H1 (cell line): ENCODE measurements around the gene MXD3. TPM values are rescaled to one million over a fixed set of nuclear protein-coding genes. Genes with fewer than 3 reads are reported as not detected.

Experiments used
- CTCF ChIA-PET: fragments of 300-600 bp; sonication (Branson Sonifier 250); formaldehyde crosslinking; loops from one replicate; lab custom pipeline; 2021; ENCODE audit not compliant: partially characterized antibody; lab: Charles Lee
- POLR2A ChIA-PET: fragments of 300-600 bp; sonication (Branson Sonifier 250); formaldehyde crosslinking; loops from one replicate; lab custom pipeline; 2021; ENCODE audit warnings: inconsistent platforms; ENCODE audit not compliant: partially characterized antibody; lab: Charles Lee
- DNase-seq, 2 experiments: peaks; one replicate each; pipeline versions ENCODE4 v3.0.0 to v3.0.0-alpha.2; 2010 to 2022; ENCODE audit warnings: low spot score in 2 of 2, low read depth in 1 of 2, mixed read lengths in 1 of 2
- FAIRE-seq: peaks from 2 replicates; lab custom pipeline; 2011; peaks lifted over from hg19 to GRCh38; lab: Jason Lieb, UNC
- H2AFZ ChIP-seq: 2 replicates; pipeline ENCODE4 v1.8.1; 2012; ENCODE audit warnings: low read length, inconsistent platforms
- H2AK5ac ChIP-seq: 2 replicates; pipeline ENCODE4 v1.6.1; 2013; ENCODE audit warnings: low read depth, low read length
- H2BK120ac ChIP-seq: replicated peaks from 2 replicates; pipeline ENCODE3; 2013; ENCODE audit warnings: low read depth, low read length, inconsistent platforms
- H2BK12ac ChIP-seq: 2 replicates; pipeline ENCODE4 v1.6.1; 2013; ENCODE audit warnings: low read depth, low read length
- H2BK15ac ChIP-seq: 2 replicates; pipeline ENCODE4 v1.6.1; 2013; ENCODE audit warnings: low read length
- H2BK20ac ChIP-seq: 2 replicates; pipeline ENCODE4 v1.6.1; 2013; ENCODE audit warnings: low read length
- H2BK5ac ChIP-seq: 2 replicates; pipeline ENCODE4 v1.6.1; 2013; ENCODE audit warnings: low read depth, low read length
- H3K14ac ChIP-seq: 2 replicates; pipeline ENCODE4 v1.6.1; 2013; ENCODE audit warnings: inconsistent platforms; ENCODE audit not compliant: insufficient read length
- H3K18ac ChIP-seq: 2 replicates; pipeline ENCODE4 v1.6.1; 2013; ENCODE audit warnings: low read length; ENCODE audit errors: extremely low read depth
- H3K23ac ChIP-seq: 2 replicates; pipeline ENCODE4 v1.6.1; 2013; ENCODE audit warnings: inconsistent platforms; ENCODE audit not compliant: insufficient read length
- H3K23me2 ChIP-seq: 2 replicates; pipeline ENCODE4 v1.6.1; 2013; ENCODE audit warnings: low read depth, low read length
- H3K27ac ChIP-seq: 2 replicates; pipeline ENCODE4 v1.6.1; 2011; ENCODE audit warnings: low read depth, low read length, inconsistent platforms
- H3K27me3 ChIP-seq, 4 experiments: replicated peaks in 1 of 4; 1 replicate in 1 of 4; 2 replicates in 3 of 4; pipeline versions ENCODE4 v1.6.1 to v1.8.1; 2011 to 2013; ENCODE audit warnings: low read length in 3 of 4, mild to moderate bottlenecking in 3 of 4, inconsistent platforms in 2 of 4, mixed read lengths in 2 of 4, moderate library complexity in 1 of 4; ENCODE audit not compliant: control insufficient read depth in 3 of 4, insufficient read depth in 3 of 4; ENCODE audit errors: extremely low read depth in 1 of 4
- H3K36me3 ChIP-seq, 4 experiments: 2 replicates each; pipeline versions ENCODE4 v1.6.1 to v1.8.1; 2011 to 2013; ENCODE audit warnings: mild to moderate bottlenecking in 4 of 4, low read length in 3 of 4, moderate library complexity in 2 of 4, control low read depth in 1 of 4, inconsistent platforms in 1 of 4; ENCODE audit not compliant: insufficient read depth in 4 of 4, control insufficient read depth in 2 of 4
- H3K4ac ChIP-seq: replicated peaks from 2 replicates; pipeline ENCODE3; 2013; ENCODE audit warnings: low read length, low read depth, mixed read lengths, inconsistent platforms; ENCODE audit not compliant: insufficient read length
- H3K4me1 ChIP-seq, 4 experiments: replicated peaks in 1 of 4; 1 replicate in 1 of 4; 2 replicates in 3 of 4; pipeline versions ENCODE4 v1.6.1 to v1.8.1; 2011 to 2013; ENCODE audit warnings: low read length in 3 of 4, inconsistent platforms in 2 of 4, mixed read lengths in 1 of 4; ENCODE audit not compliant: insufficient read depth in 4 of 4, control insufficient read depth in 3 of 4
- H3K4me2 ChIP-seq, 2 experiments: 2 replicates each; pipeline versions ENCODE4 v1.6.1 to v1.8.1; 2011 to 2013; ENCODE audit warnings: low read depth in 2 of 2, low read length in 2 of 2, control low read depth in 1 of 2, inconsistent platforms in 1 of 2, mild to moderate bottlenecking in 1 of 2; ENCODE audit not compliant: insufficient read depth in 1 of 2
- H3K4me3 ChIP-seq, 4 experiments: fragments of 200-600, 300-600 bp in 1 of 4; sonication (generic), shearing (Covaris generic), sonication (Bioruptor Twin) in 1 of 4; 2 replicates each; pipeline versions ENCODE4 v1.5.1 to v1.8.1; 2011 to 2016; ENCODE audit warnings: low read length in 4 of 4, low read depth in 3 of 4, control low read depth in 2 of 4, inconsistent platforms in 2 of 4, mild to moderate bottlenecking in 2 of 4, mixed read lengths in 1 of 4, moderate library complexity in 1 of 4; ENCODE audit not compliant: insufficient read depth in 2 of 4; ENCODE audit errors: extremely low read depth in 1 of 4
- H3K56ac ChIP-seq: replicated peaks from 2 replicates; pipeline ENCODE3; 2013; ENCODE audit warnings: low read depth, mild to moderate bottlenecking, mixed read lengths, low read length, inconsistent platforms; ENCODE audit not compliant: insufficient read length
- H3K79me1 ChIP-seq: 2 replicates; pipeline ENCODE4 v1.6.1; 2013; ENCODE audit warnings: low read depth, low read length, control low read depth
- H3K79me2 ChIP-seq, 2 experiments: 2 replicates each; pipeline versions ENCODE4 v1.6.1 to v1.8.1; 2012 to 2013; ENCODE audit warnings: low read length in 2 of 2, mild to moderate bottlenecking in 2 of 2, inconsistent platforms in 1 of 2; ENCODE audit not compliant: insufficient read depth in 2 of 2, control insufficient read depth in 1 of 2
- H3K9ac ChIP-seq, 4 experiments: replicated peaks in 1 of 4; 1 replicate in 1 of 4; 2 replicates in 3 of 4; pipeline versions ENCODE4 v1.6.1 to v1.8.1; 2011 to 2013; ENCODE audit warnings: low read depth in 3 of 4, low read length in 3 of 4, control low read depth in 2 of 4, mild to moderate bottlenecking in 2 of 4, moderate library complexity in 2 of 4, inconsistent platforms in 1 of 4; ENCODE audit errors: extremely low read depth in 1 of 4
- H3K9me3 ChIP-seq, 2 experiments: 2 replicates each; pipeline versions ENCODE4 v1.6.1 to v1.8.1; 2012 to 2013; ENCODE audit warnings: mild to moderate bottlenecking in 2 of 2, moderate library complexity in 2 of 2, control low read depth in 1 of 2, inconsistent platforms in 1 of 2, low read depth in 1 of 2, low read length in 1 of 2, mixed read lengths in 1 of 2; ENCODE audit not compliant: insufficient read depth in 2 of 2
- H4K20me1 ChIP-seq, 2 experiments: replicated peaks in 1 of 2; 2 replicates each; pipeline versions ENCODE3 to v1.8.1; 2011 to 2013; ENCODE audit warnings: inconsistent platforms in 2 of 2, low read length in 2 of 2, mild to moderate bottlenecking in 1 of 2; ENCODE audit not compliant: insufficient read depth in 2 of 2, control insufficient read depth in 1 of 2
- H4K5ac ChIP-seq: 2 replicates; pipeline ENCODE4 v1.6.1; 2013; ENCODE audit warnings: low read length, low read depth, mixed read lengths, inconsistent platforms; ENCODE audit not compliant: insufficient read length
- H4K8ac ChIP-seq: 2 replicates; pipeline ENCODE4 v1.8.0; 2013; ENCODE audit warnings: mild to moderate bottlenecking, moderate library complexity, low read length, inconsistent platforms; ENCODE audit not compliant: insufficient read depth; ENCODE audit errors: extremely low read depth
- H4K91ac ChIP-seq: replicated peaks from 2 replicates; pipeline ENCODE3; 2013; ENCODE audit warnings: low read length, mixed read lengths, inconsistent platforms; ENCODE audit not compliant: insufficient read length
- HDAC2 ChIP-seq, 2 experiments: fragments of 300-600 bp in 1 of 2; sonication (generic) in 1 of 2; IDR thresholded peaks; 2 replicates each; pipeline ENCODE4 v1.6.1; 2011 to 2012; ENCODE audit warnings: low read depth in 2 of 2, low read length in 2 of 2, mild to moderate bottlenecking in 2 of 2, moderate library complexity in 2 of 2, borderline replicate concordance in 1 of 2, inconsistent platforms in 1 of 2
- WGBS, 2 experiments: shearing (Covaris generic) in 1 of 2; methylation state at CpG; one replicate each; pipeline versions ENCODE4 v1.1.6 to v1.1.7; 2013 to 2015; ENCODE audit warnings: low lambda C conversion rate in 2 of 2, mixed read lengths in 2 of 2, inconsistent platforms in 1 of 2, low coverage in 1 of 2, missing lambda C conversion rate in 1 of 2; ENCODE audit not compliant: insufficient replicate concordance in 2 of 2, insufficient coverage in 1 of 2, insufficient read length in 1 of 2; ENCODE audit errors: extremely low coverage in 1 of 2, missing lambda C conversion rate in 1 of 2; 5-methylcytosine and 5-hydroxymethylcytosine counted together
- polyA plus RNA-seq, 7 experiments: library from polyadenylated mRNA; depleted of rRNA in 3 of 7; stranded (reverse) in 5 of 7; unstranded in 2 of 7; fragments of >200 nt in 5 of 7; fragments of 200-250 nt in 2 of 7; gene quantifications; 1 replicate in 5 of 7; 2 replicates in 1 of 7; 4 replicates in 1 of 7; pipeline versions ENCODE4 v1.2.1 to v1.2.3, GENCODE V29; 2011 to 2013; ENCODE audit warnings: missing spikeins in 2 of 7, mixed read lengths in 2 of 7
- total RNA-seq: library from RNA; stranded (reverse); fragmentation: NEBNext Ultra II Directional; extraction: Animal tissue kit (Norgen Biotek cat#: 25700); gene quantifications from 2 replicates; pipeline ENCODE4 v1.2.1, GENCODE V29; 2021

MXD3 gene
- total and polyA plus RNA-seq, 2 of the 8 experiments (the other 6 are each of a cell fraction or from before 2014, with no cell fraction given), result 6.5 to 7.7 TPM

DNA sequence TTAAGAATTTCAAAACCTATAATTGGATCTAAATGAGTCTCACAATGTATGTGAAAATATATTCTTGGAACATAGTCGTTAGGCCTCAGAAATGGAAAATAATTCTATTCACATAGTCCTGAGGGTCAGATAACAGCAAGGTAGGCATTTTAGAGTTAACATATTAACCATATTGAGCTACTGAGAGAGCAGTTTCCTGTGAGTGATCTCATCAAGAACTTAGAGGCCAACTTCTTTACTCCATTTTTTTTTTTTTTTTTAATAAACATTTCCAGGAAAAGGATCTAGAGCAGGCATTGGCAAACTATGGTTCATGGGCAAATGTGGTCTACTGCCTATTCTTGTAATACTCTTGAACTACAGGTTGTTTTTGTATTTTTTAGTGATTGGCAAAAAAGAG lies 34.8 kb downstream of the MXD3 start:
- H3K4me3 ChIP-seq, result no peak overlapping the region
- H4K8ac ChIP-seq, result no peak overlapping the region
- no peak overlapping the region for H3K4me2 ChIP-seq
- no peak overlapping the region for H2BK15ac ChIP-seq
- DNase-seq, result no peak
- H3K14ac ChIP-seq, result no peak overlapping the region
- H3K79me1 ChIP-seq, result no peaks in the 10 kb centered on the region
- H2BK5ac ChIP-seq, result no peak overlapping the region
- POLR2A ChIA-PET, result interaction anchor here (0.7 kb wide), 1 partner anchor 129 kb away, joined by 4 read pairs; no protein-coding TSS in a partner anchor
- no peak for FAIRE-seq
- no peak overlapping the region for H4K5ac ChIP-seq
- 91% methylated on average over 1 of the region's 1 CpG; no CpG with 5 or more reads in 1 of the 2 experiments for WGBS, 2 experiments
- no peak overlapping the region for H3K27ac ChIP-seq
- no peak overlapping the region for H2BK120ac ChIP-seq
- H3K23ac ChIP-seq, result no peak overlapping the region
- H3K56ac ChIP-seq, result no peak overlapping the region
- no peak overlapping the region for H3K18ac ChIP-seq
- no peak overlapping the region for H2BK12ac ChIP-seq
- no peak for TF ChIP-seq HDAC2 (IDR thresholded peaks at IDR 0.05; ENCODE audit: borderline replicate concordance in 1 of 2, low read depth in 2 of 2, low read length in 2 of 2)
- H2AFZ ChIP-seq, result no peak overlapping the region
- H3K9ac ChIP-seq, result no peak overlapping the region
- peaks cover 19 to 89% (median 56%) of the 10 kb centered on the region in 4 experiments for H3K36me3 ChIP-seq
- H3K27me3 ChIP-seq, result no peaks in the 10 kb centered on the region
- no peak overlapping the region for H2AK5ac ChIP-seq
- peaks cover 0 to 3% of the 10 kb centered on the region in 2 experiments for H4K20me1 ChIP-seq
- no peak overlapping the region for H3K4ac ChIP-seq
- no peaks in the 10 kb centered on the region for H3K4me1 ChIP-seq
- H3K79me2 ChIP-seq, result no peaks in the 10 kb centered on the region
- H2BK20ac ChIP-seq, result no peak overlapping the region
- H4K91ac ChIP-seq, result no peak overlapping the region
- CTCF ChIA-PET, result interaction anchor here (0.6 to 1.0 kb wide), 4 partner anchors 18 to 43 kb away, joined by 3 to 4 read pairs (median 3); no protein-coding TSS in a partner anchor
- no peaks in the 10 kb centered on the region for H3K23me2 ChIP-seq
- no peaks in the 10 kb centered on the region for H3K9me3 ChIP-seq
